Mesendoderm (in vitro differentiated cells): ENCODE data around the gene TIMD4.

Experiments used
- DNase-seq: peaks from one replicate; pipeline ENCODE4 v3.0.0; 2013
- H2AK5ac ChIP-seq: 2 replicates; pipeline ENCODE4 v1.6.1; 2013; ENCODE audit warnings: low read length, inconsistent platforms
- H2BK120ac ChIP-seq: 2 replicates; pipeline ENCODE4 v1.6.1; 2013; ENCODE audit warnings: low read depth, mild to moderate bottlenecking, low read length, moderate library complexity, mixed read lengths
- H2BK15ac ChIP-seq: replicated peaks from 2 replicates; pipeline ENCODE4 v1.6.1; 2013; ENCODE audit warnings: low read depth, mild to moderate bottlenecking, moderate library complexity
- H2BK5ac ChIP-seq: 2 replicates; pipeline ENCODE4 v1.6.1; 2013; ENCODE audit warnings: low read length, inconsistent platforms
- H3K18ac ChIP-seq: 2 replicates; pipeline ENCODE4 v1.6.1; 2013; ENCODE audit warnings: mild to moderate bottlenecking, low read length, mixed read lengths
- H3K23ac ChIP-seq: one replicate; pipeline ENCODE4 v1.6.1; 2013; ENCODE audit warnings: low read length
- H3K27ac ChIP-seq: 2 replicates; pipeline ENCODE4 v1.5.1; 2013; ENCODE audit warnings: low read depth, mild to moderate bottlenecking, inconsistent platforms, low read length, moderate library complexity
- H3K27me3 ChIP-seq: 2 replicates; pipeline ENCODE4 v1.6.1; 2013; ENCODE audit warnings: low read length, control low read depth, mild to moderate bottlenecking, inconsistent platforms; ENCODE audit not compliant: insufficient read depth, poor library complexity
- H3K36me3 ChIP-seq: 2 replicates; pipeline ENCODE4 v1.6.1; 2013; ENCODE audit warnings: low read length, inconsistent platforms; ENCODE audit not compliant: control insufficient read depth, insufficient read depth
- H3K4ac ChIP-seq: one replicate; pipeline ENCODE4 v1.6.1; 2013; ENCODE audit warnings: low read depth, mild to moderate bottlenecking, low read length, moderate library complexity
- H3K4me1 ChIP-seq: 2 replicates; pipeline ENCODE4 v1.6.1; 2013; ENCODE audit warnings: low read depth, low read length, inconsistent platforms; ENCODE audit not compliant: control insufficient read depth
- H3K4me2 ChIP-seq: 2 replicates; pipeline ENCODE4 v1.6.1; 2013; ENCODE audit warnings: low read length
- H3K4me3 ChIP-seq: 2 replicates; pipeline ENCODE4 v1.5.1; 2013; ENCODE audit warnings: mild to moderate bottlenecking, low read length
- H3K56ac ChIP-seq: one replicate; pipeline ENCODE4 v1.6.1; 2013; ENCODE audit warnings: low read length
- H3K79me1 ChIP-seq: 2 replicates; pipeline ENCODE4 v1.6.1; 2013; ENCODE audit warnings: low read length, inconsistent platforms
- H3K79me2 ChIP-seq: 2 replicates; pipeline ENCODE4 v1.6.1; 2013; ENCODE audit warnings: mild to moderate bottlenecking, low read length; ENCODE audit not compliant: control insufficient read depth, insufficient read depth
- H3K9ac ChIP-seq: 2 replicates; pipeline ENCODE4 v1.6.1; 2013; ENCODE audit warnings: low read length, inconsistent platforms
- H4K5ac ChIP-seq: one replicate; pipeline ENCODE4 v1.6.1; 2013; ENCODE audit warnings: low read length
- H4K8ac ChIP-seq: one replicate; pipeline ENCODE4 v1.6.1; 2013; ENCODE audit warnings: low read depth, mild to moderate bottlenecking, control low read depth, low read length, moderate library complexity
- WGBS: extraction: QIAGEN DNeasy Blood & Tissue Kit; methylation state at CpG from one replicate; pipeline ENCODE4 v1.1.7; 2013; ENCODE audit warnings: low lambda C conversion rate, missing lambda C conversion rate; ENCODE audit not compliant: insufficient coverage; ENCODE audit errors: extremely low coverage; 5-methylcytosine and 5-hydroxymethylcytosine counted together

Gene TIMD4

GRCh38 chr5:156871212-156871611, 91.8 kb downstream of the TIMD4 start:
- Histone ChIP-seq H2BK5ac (no peak overlapping the region), H2BK120ac (peak overlapping the region; percentile 45), H3K4me2 (no peak overlapping the region), H3K9ac (no peak overlapping the region), H4K8ac (no peak overlapping the region), H3K79me2 (no peaks in the 10 kb centered on the region), H4K5ac (no peak overlapping the region), H3K79me1 (no peaks in the 10 kb centered on the region), H3K4ac (no peak overlapping the region), H3K23ac (no peak overlapping the region), H3K27ac (no peak overlapping the region), H3K4me3 (no peak overlapping the region), H2AK5ac (no peak overlapping the region), H3K56ac (no peak overlapping the region), H3K27me3 (no peaks in the 10 kb centered on the region), H2BK15ac (no peak overlapping the region), H3K18ac (no peak overlapping the region), H3K4me1 (no peaks in the 10 kb centered on the region), H3K36me3 (no peaks in the 10 kb centered on the region)
- no peak for DNase-seq
- WGBS, result no CpG with 5 or more reads among the region's 1 CpG

GRCh38 chr5:156870498-156870839, 92.6 kb downstream of the TIMD4 start:
- Histone ChIP-seq H3K4me1 (no peaks in the 10 kb centered on the region), H3K9ac (no peak overlapping the region), H2BK120ac (no peak overlapping the region), H3K23ac (no peak overlapping the region), H3K4me3 (no peak overlapping the region), H3K18ac (peak overlapping the region; percentile 39), H3K4ac (no peak overlapping the region), H3K27me3 (no peaks in the 10 kb centered on the region), H3K79me2 (no peaks in the 10 kb centered on the region), H2AK5ac (no peak overlapping the region), H3K27ac (no peak overlapping the region), H3K4me2 (no peak overlapping the region), H2BK5ac (no peak overlapping the region), H4K8ac (no peak overlapping the region), H3K36me3 (no peaks in the 10 kb centered on the region), H3K56ac (no peak overlapping the region), H4K5ac (no peak overlapping the region), H2BK15ac (no peak overlapping the region), H3K79me1 (no peaks in the 10 kb centered on the region)
- WGBS, result no CpG with 5 or more reads among the region's 1 CpG
- no peak for DNase-seq
